ENCODE data around the gene CNTNAP5.

Gene CNTNAP5

GRCh38 chr2:124159166-124159565 lies 134.1 kb downstream of the CNTNAP5 start:
- DNase-seq (ENCODE audit: low read depth) = no peak

- no peak for DNase-seq (ENCODE audit: low read depth)
These were observed 136.5 kb downstream of the CNTNAP5 start for GRCh38 chr2:124161542-124161941.

DNA sequence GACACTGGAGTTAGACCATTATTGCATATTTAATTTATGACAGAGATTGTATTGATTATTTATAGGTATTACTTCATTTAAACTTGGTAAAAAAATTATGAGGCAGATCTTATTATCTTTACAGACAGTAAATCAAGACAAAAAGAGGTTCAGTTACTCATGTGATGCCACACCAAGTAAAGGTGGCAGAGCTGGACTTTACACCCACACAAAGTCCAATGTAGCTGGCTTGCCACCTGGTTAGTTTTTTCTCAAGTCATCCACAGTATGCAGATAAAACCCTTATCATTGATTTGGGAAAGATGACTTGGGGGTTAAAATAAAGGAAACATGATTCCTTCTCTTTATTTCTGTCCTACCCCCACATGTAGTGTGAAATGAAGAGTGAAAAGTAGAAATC lies 137.2 kb downstream of the CNTNAP5 start:
- no peak for DNase-seq (ENCODE audit: low read depth)

DNA sequence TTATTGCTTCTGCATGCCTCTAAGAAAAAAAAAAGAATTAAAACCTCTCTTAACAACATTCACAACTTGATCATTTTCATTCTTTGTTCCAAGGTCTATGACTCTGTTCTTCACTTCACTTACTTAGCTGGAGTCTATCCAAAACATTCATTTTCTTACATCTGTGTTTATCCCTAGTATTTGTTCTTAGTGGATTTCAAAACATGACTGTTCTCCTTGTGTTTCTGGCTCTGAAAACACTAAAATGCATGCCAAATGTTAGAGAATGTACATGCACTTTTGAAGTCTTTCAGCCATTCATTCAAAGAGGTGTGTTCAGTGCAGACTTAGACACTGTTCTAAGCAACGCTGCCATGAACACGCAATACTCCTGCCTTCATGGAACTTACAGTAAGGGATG lies 138.8 kb downstream of the CNTNAP5 start:
- peak; percentile 71 for DNase-seq (ENCODE audit: low read depth)

- no peak for DNase-seq (ENCODE audit: low read depth)
These were observed 140.6 kb downstream of the CNTNAP5 start for GRCh38 chr2:124165698-124166097.

DNA sequence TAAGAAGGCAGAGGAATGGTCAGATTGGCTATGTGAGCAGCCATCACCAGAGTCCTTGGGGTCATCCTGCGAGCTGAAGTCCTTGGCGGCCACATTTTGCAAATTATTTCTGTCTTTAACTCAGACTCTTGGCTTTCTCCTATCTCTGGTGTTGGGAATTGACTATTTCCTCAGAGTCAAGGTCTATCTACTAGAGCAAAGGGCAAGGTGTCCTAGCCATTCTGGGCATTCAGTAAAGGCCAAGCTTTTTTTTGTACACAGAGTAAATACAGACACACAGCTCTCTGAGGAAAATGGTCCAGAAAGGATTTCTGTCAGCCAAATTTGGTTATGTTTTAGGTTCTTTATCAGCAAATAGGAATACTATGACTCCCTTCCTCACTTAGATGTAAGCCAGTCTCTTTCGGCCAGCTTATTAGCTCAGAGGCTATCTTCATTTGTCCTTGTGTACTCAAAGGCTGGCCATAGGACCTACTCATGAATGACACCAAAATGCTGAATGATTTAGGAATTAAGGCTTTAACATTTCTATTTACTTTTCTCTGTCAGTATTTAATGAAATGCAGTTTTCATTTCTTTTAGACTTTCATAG lies 146.5 kb downstream of the CNTNAP5 start:
- no peak for DNase-seq (ENCODE audit: low read depth)

GRCh38 chr2:124178719-124179118 lies 153.6 kb downstream of the CNTNAP5 start:
- no peak for DNase-seq (ENCODE audit: low read depth)

DNA sequence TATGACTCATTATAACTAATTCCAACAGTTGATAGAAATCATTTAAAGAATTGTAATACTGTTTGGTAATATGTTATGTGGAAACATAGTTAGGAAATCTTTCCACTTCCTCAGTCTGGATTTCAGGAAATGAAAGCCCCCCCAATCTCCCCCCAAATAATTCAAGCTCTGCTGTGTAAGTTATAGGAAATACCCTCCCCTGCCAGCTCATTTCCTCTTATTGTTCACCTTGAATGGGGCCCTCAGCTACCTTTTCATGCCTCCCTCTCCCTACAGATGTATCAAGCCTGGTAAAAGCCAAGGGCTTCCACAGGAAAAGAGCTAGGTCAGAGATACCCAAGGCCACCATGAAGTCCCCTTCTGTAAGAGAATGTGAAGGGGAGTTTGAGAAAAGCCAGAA lies 155.5 kb downstream of the CNTNAP5 start:
- no peak for DNase-seq (ENCODE audit: low read depth)

- DNase-seq (ENCODE audit: low read depth) = no peak
These were observed 161.7 kb downstream of the CNTNAP5 start for GRCh38 chr2:124186801-124187200.

DNA sequence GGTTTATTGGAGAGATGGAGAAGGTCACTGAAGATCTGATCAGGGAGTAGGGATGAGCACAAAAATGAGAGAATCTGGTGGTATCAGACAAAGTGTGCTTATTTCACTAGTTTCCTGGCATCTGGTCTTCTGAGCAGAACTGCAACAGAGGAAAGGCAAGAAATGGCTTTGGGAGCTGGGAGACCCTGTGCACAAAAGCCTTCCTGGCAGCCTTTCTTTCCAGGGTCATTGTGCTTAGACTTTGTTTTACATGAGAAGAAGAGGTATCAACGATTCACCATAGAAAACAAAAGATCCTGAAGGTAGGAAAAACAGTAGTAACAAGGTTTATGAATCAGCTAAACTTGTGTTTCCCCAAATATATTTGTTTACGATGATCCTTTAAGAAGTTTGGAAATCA lies 162.9 kb downstream of the CNTNAP5 start:
- DNase-seq (ENCODE audit: low read depth) = no peak

GRCh38 chr2:124193706-124194105 lies 168.6 kb downstream of the CNTNAP5 start:
- no peak for DNase-seq (ENCODE audit: low read depth)

DNA sequence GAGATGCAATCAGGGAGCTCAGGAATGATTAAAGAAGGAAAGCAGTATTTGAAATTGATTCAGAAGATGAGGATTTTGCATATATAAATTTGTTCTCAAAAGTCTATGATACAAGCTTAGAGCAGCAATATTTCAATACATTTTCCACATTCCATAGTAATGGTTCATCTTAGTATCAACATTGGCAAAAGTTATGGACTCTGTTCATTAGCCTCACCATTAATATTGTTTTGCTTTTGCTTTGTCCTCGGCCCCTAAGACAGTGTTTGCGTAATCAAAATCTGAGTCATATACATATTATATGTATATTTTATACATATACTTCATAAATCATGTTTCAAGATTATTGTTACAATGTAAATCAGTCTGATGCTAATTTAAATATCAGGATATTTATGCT lies 176.6 kb downstream of the CNTNAP5 start:
- DNase-seq (ENCODE audit: low read depth) = peak; percentile 48

DNA sequence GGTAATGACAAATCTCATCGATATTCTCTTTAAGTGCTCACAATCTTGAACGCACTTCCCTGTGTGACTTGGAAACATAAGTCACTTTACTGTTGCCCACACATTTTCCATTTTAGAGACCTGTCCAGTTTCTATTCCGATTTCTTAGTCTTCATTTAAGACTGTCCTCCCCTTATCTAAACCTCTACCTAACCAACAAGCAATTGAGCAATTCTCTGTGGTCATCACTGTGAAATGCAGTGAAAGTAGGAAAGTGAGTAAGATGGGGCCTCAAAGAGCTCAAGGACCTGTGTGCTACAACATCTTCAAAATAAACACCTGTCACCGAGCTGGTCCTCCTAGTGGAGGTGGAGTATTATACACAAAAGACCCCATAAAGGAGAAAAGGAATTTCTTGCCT lies 184.4 kb downstream of the CNTNAP5 start:
- DNase-seq (ENCODE audit: low read depth) = peak; percentile 81

DNA sequence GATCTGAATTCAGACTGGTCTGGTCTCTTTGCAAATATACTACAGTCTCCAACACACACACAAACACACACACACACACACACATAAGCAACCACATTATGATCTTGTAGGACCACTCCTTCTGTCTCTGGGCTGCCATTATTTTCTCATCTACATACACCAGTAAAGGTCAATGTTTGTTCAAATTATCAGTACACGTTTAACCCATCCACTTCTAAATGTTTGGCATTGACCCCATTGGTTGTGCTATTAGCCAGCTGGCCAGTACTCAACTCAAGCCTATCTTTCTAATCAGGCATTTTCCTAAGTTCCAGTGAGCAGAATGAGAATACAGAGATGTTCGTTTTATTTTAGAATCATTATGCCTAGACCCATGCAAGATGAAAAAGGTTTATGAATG lies 186.4 kb downstream of the CNTNAP5 start:
- no peak for DNase-seq (ENCODE audit: low read depth)

DNA sequence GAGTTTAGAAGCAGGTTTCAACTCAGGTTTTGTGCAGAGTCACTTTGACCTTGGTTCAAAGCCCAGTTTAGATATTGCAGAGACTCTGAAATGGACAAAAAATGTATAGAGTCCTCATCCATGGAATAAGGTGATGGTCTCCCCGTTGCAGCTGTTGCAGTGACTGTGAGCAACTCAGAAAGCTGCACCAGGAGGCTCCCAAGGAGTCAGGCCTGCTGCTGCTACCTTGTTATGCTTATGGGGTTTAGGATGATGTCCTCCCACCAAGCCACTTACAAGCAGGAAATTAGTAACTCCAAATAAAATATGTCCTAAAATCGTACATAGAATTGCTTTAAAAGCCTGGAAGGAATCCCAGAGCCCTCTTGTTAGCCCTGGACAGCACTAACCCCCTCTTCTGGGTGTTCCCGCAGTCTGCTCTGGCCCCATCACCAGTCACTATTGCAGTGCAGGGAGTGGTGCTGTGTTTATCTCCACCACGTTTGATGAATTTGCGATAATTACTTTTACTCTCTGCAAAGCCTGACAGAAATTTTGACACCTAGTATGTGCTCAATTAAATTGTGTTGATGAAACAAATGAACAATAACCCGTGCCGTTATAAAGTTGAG lies 189.0 kb downstream of the CNTNAP5 start:
- no peak for DNase-seq (ENCODE audit: low read depth)

GRCh38 chr2:124246170-124246569 lies 221.1 kb downstream of the CNTNAP5 start:
- no peak for DNase-seq (ENCODE audit: low read depth)

GRCh38 chr2:124248386-124248785 lies 223.3 kb downstream of the CNTNAP5 start:
- no peak for DNase-seq (ENCODE audit: low read depth)

DNA sequence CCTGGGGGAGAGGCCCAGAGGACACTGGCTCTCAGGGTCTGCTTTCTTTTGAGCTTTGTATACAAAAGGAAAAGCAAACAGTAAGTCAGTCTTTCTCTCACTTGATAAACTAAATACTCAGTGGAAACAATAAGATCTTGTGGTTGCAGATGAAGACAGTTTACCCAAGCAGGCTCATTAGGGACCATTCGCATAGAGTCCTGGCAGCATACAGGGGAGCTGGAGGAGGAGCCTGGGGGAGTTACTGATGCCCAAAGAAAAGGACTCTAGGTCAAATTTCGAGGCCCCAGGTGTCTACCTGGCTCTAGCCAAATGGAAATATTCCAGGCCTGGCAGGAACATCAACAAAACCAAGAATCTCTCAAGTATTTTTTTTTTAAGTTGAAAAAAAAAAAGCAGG lies 225.3 kb downstream of the CNTNAP5 start:
- no peak for DNase-seq (ENCODE audit: low read depth)

DNA sequence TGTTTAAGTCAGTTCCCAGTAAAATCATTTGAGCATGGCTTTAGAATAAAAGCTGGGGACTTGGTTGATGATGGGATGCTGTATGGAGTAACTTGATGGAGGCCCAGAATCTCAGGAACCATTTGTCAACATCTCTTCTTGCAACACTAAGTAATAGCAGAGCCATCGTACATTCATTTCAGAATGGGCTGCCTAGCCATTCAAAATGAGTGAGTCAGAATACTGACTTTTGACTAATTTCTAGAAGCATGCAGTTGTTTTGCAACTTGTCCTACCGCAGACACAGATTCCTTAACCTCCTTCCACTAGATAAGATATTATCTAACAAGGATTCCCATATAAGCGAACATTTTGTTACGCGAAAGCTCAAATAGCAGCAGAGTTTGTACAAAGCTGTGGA lies 229.5 kb downstream of the CNTNAP5 start:
- peak; percentile 99 for DNase-seq (ENCODE audit: low read depth)

DNA sequence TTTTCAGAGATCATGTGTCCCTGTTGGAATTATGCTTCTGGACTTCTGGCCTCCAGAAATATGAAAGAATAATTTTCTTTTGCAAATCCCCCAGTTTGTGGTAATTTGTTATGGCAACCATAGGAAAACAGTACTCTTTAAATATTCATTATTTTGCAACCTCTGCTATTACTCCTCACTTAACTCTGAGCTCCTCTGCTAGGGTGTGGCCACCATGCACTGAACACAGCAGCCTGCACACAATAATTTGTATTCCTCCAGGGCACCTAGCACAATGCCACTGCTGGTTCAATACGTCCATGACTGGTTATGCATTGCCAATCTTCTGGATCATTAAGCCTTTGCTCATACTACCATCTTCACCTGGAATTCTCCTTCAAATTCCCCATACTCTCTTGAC lies 232.0 kb downstream of the CNTNAP5 start:
- peak; percentile 55 for DNase-seq (ENCODE audit: low read depth)

- peak; percentile 69 for DNase-seq (ENCODE audit: low read depth)
These were observed 233.2 kb downstream of the CNTNAP5 start for GRCh38 chr2:124258140-124258880.

DNA sequence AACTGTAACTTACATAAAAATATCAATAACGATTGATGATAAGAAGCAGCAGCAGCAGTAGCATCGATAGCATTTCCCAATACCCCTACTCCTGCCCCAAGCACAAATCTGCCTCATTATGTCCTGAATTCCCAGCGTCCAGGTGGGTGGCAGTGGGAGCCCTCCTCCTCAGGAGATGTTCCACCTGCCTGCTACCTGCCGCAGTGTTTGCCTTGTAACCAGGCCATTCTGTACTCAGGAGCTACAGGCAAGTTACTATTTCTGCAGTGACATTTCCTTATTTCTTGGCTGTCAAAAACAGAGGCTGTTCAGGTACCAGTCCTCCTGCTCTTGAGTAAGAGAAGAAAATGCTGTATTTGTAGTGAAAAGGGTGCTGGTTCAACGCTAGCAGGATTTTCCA lies 236.4 kb downstream of the CNTNAP5 start:
- no peak for DNase-seq (ENCODE audit: low read depth)

GRCh38 chr2:124264551-124265091 lies 239.5 kb downstream of the CNTNAP5 start:
- peak; percentile 91 for DNase-seq (ENCODE audit: low read depth)
